Kidney (tissue), 14 donors: ENCODE measurements around the gene METRNL. TPM values are rescaled to one million over a fixed set of nuclear protein-coding genes. Genes with fewer than 3 reads are reported as not detected.
A peak's percentile ranks its signal among the peaks of the same experiment; 100 is the strongest.

Experiments used
- DNase-seq, 5 donors: peaks; one replicate each; pipeline ENCODE4 v3.0.0-alpha.2; 2013 to 2020
- FAIRE-seq: peaks from 2 replicates; lab custom pipeline; 2012; peaks lifted over from hg19 to GRCh38; lab: Jason Lieb, UNC
- H3K27ac ChIP-seq, 2 donors: one replicate each; pipeline ENCODE4 v1.7.0; 2013; ENCODE audit warnings: low read depth in 2 of 2, low read length in 2 of 2, inconsistent platforms in 1 of 2
- H3K27me3 ChIP-seq: one replicate; pipeline ENCODE4 v1.7.1; 2013; ENCODE audit warnings: low read length, inconsistent platforms; ENCODE audit not compliant: control insufficient read depth, insufficient read depth
- H3K36me3 ChIP-seq, 3 donors: one replicate each; pipeline versions ENCODE4 v1.7.0 to v1.7.1; 2013; ENCODE audit warnings: low read length in 3 of 3, control low read depth in 1 of 3, inconsistent platforms in 1 of 3; ENCODE audit not compliant: insufficient read depth in 3 of 3, control insufficient read depth in 2 of 3
- H3K4me1 ChIP-seq, 3 donors: one replicate each; pipeline versions ENCODE4 v1.7.0 to v1.7.1; 2013; ENCODE audit warnings: low read length in 3 of 3, inconsistent platforms in 1 of 3, low read depth in 1 of 3; ENCODE audit not compliant: control insufficient read depth in 2 of 3, insufficient read depth in 2 of 3
- H3K4me3 ChIP-seq, 3 donors: one replicate each; pipeline versions ENCODE4 v1.7.0 to v1.8.1; 2013; ENCODE audit warnings: low read length in 3 of 3, control low read depth in 1 of 3, inconsistent platforms in 1 of 3
- H3K9ac ChIP-seq, 3 donors: one replicate each; pipeline versions ENCODE4 v1.7.0 to v1.7.1; 2013; ENCODE audit warnings: low read length in 3 of 3, control low read depth in 1 of 3, inconsistent platforms in 1 of 3
- H3K9me3 ChIP-seq, 3 donors: one replicate each; pipeline versions ENCODE4 v1.7.0 to v1.7.1; 2013; ENCODE audit warnings: low read length in 3 of 3, control low read depth in 1 of 3, inconsistent platforms in 1 of 3; ENCODE audit not compliant: control insufficient read depth in 2 of 3, insufficient read depth in 1 of 3
- CTCF ChIP-seq: IDR thresholded peaks from 3 replicates; pipeline ENCODE4 v1.5.1; 2012; ENCODE audit warnings: mild to moderate bottlenecking, moderate library complexity, borderline replicate concordance; ENCODE audit not compliant: insufficient read depth; ENCODE audit errors: extremely low read depth
- intact Hi-C: fragments of 100-400 bp; cut with DNase I; formaldehyde crosslinking; loops from one replicate; pipeline ENCODE4 v1.11.1; 2022
- polyA plus RNA-seq: library from polyadenylated mRNA; stranded (reverse); fragments of 350-450 nt; fragmentation: Illumina TruSeq; extraction: RNeasy Lipid Tissue Mini Kit (QIAGEN cat#74804); gene quantifications from one replicate; pipeline ENCODE4 v1.2.3, GENCODE V29; 2014; ENCODE audit warnings: low read depth, low replicate concordance; ENCODE audit not compliant: insufficient read depth
- total RNA-seq: library from RNA; stranded (reverse); fragmentation: NEBNext Ultra II Directional; extraction: Animal tissue kit (Norgen Biotek cat#: 25700); gene quantifications from one replicate; pipeline ENCODE4 v1.2.1, GENCODE V29; 2021
- donor health status: control.
- donor health status: control.
- donor health status: control.
- donor health status: control.
- donor health status: control.
- donor health status: DM: yes; HTN: yes; CAD: no.
- donor health status: Normal renal cell carcinoma (clear cell type).

METRNL gene
- total and polyA plus RNA-seq, 2 donors from 2014 or later: 61.5 to 107 TPM

- Histone ChIP-seq H3K27ac (peak overlapping the region; percentile 83 to 89), H3K9ac (peak overlapping the region in 2 of 3 donors; percentile 21 to 22), H3K4me1 (peaks cover 15 to 39% (median 15%) of the 10 kb centered on the region in 3 donors), H3K9me3 (no peaks in the 10 kb centered on the region), H3K4me3 (peak overlapping the region in 2 of 3 donors; percentile 16 to 39), H3K27me3 (no peaks in the 10 kb centered on the region), H3K36me3 (peaks cover 0 to 7% (median 0%) of the 10 kb centered on the region in 3 donors)
- intact Hi-C loops: no loop called here
- DNase-seq (peak in 4 of 5 donors; percentile 66 to 85 (median 74)), FAIRE-seq (no peak)
- no peak for TF ChIP-seq CTCF
Measured at GRCh38 chr17:83080858-83081683, 1.7 kb downstream of the METRNL start.

GRCh38 chr17:83081684-83082201 lies 2.3 kb downstream of the METRNL start:
- no peaks in the 10 kb centered on the region for H3K27me3 ChIP-seq
- peaks cover 0 to 7% (median 0%) of the 10 kb centered on the region in 3 donors for H3K36me3 ChIP-seq
- intact Hi-C loops: no loop called here
- TF ChIP-seq CTCF: no peak
- H3K4me3 ChIP-seq: peak overlapping the region in 2 of 3 donors; percentile 16 to 39
- H3K9ac ChIP-seq: peak overlapping the region in 2 of 3 donors; percentile 21 to 22
- peaks cover 15 to 43% (median 15%) of the 10 kb centered on the region in 3 donors for H3K4me1 ChIP-seq
- DNase-seq (peak in 3 of 5 donors; percentile 43 to 87 (median 63)), FAIRE-seq (no peak)
- H3K9me3 ChIP-seq: no peaks in the 10 kb centered on the region
- H3K27ac ChIP-seq: peak overlapping the region; percentile 83 to 89

GRCh38 chr17:83082424-83082823 lies 3.0 kb downstream of the METRNL start:
- intact Hi-C loops: no loop called here
- Histone ChIP-seq H3K36me3 (peaks cover 0 to 7% (median 0%) of the 10 kb centered on the region in 3 donors), H3K9ac (peak overlapping the region in 1 of 3 donors; percentile 21), H3K27me3 (no peaks in the 10 kb centered on the region), H3K4me1 (peaks cover 13 to 48% (median 15%) of the 10 kb centered on the region in 3 donors), H3K9me3 (no peaks in the 10 kb centered on the region), H3K27ac (peak overlapping the region; percentile 89), H3K4me3 (peak overlapping the region in 1 of 3 donors; percentile 16)
- no peak for DNase-seq
- TF ChIP-seq CTCF: no peak
- FAIRE-seq: no peak
